ENCODE data around the gene SENP2. TPM values are rescaled to one million over a fixed set of nuclear protein-coding genes. Genes with fewer than 3 reads are reported as not detected.
"Not testable (repeated sequence)": the region's sequence is repeated elsewhere in the genome, so short reads cannot be mapped to it uniquely, and the experiment has no call there.

Gene SENP2
- total RNA-seq, 1 donor from 2014 or later: 34.6 TPM

DNA sequence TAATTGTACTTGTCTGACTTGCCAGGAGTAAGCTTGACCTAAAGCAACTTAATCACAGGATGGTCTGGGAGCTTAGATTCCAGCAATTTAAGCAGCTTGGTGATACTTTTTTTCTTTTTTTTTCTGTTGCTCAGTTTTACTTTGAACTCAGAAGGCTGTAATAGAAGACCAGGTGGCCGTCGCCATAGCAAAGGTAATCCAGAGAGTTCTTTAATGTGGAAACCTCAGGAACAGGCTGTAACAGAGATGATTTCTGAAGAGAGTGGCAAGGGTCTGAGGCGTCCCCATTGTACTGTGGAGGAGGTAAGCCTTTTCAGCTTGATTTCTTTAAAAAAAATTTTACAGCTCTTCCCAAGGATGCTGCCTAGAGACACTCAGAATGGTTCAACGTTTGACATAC lies 20.1 kb downstream of the SENP2 start:
- Mint-ChIP-seq H3K4me3 (no peak overlapping the region), H3K36me3 (ENCODE audit: low read depth) (peaks cover 33% of the 10 kb centered on the region), H3K4me1 (ENCODE audit: low read depth) (no peaks in the 10 kb centered on the region), H3K27ac (no peak overlapping the region), H3K9me3 (no peaks in the 10 kb centered on the region), H3K27me3 (ENCODE audit: insufficient read depth) (no peaks in the 10 kb centered on the region)
- DNase-seq (ENCODE audit: low spot score): no peak
- intact Hi-C loops (cut with micrococcal nuclease): no loop called here

DNA sequence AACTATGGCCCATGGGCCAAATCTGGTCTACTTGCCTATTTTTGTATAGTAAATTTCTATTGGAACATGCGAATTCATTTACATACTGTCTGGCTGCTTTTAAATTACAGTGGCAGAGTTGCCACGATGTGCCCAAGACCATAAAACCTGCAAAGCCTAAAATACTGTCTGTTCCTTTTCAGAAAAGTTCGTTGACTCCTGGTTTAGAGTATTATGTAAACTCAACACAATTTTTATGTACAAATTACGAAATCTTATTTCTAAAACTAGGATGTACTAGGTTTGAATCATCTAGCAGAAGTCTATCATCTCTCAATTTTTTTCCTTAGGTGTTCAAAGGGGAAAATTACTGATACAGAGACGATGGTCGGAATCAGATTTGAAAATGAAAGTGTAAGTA lies 26.9 kb downstream of the SENP2 start:
- no peak overlapping the region for H3K27ac Mint-ChIP-seq
- intact Hi-C loops (cut with micrococcal nuclease): no loop called here
- no peaks in the 10 kb centered on the region for H3K27me3 Mint-ChIP-seq (ENCODE audit: insufficient read depth)
- H3K4me1 Mint-ChIP-seq (ENCODE audit: low read depth): peaks cover 22% of the 10 kb centered on the region
- peaks cover 40% of the 10 kb centered on the region for H3K36me3 Mint-ChIP-seq (ENCODE audit: low read depth)
- H3K9me3 Mint-ChIP-seq: no peaks in the 10 kb centered on the region
- H3K4me3 Mint-ChIP-seq: no peak overlapping the region
- DNase-seq (ENCODE audit: low spot score): no peak

DNA sequence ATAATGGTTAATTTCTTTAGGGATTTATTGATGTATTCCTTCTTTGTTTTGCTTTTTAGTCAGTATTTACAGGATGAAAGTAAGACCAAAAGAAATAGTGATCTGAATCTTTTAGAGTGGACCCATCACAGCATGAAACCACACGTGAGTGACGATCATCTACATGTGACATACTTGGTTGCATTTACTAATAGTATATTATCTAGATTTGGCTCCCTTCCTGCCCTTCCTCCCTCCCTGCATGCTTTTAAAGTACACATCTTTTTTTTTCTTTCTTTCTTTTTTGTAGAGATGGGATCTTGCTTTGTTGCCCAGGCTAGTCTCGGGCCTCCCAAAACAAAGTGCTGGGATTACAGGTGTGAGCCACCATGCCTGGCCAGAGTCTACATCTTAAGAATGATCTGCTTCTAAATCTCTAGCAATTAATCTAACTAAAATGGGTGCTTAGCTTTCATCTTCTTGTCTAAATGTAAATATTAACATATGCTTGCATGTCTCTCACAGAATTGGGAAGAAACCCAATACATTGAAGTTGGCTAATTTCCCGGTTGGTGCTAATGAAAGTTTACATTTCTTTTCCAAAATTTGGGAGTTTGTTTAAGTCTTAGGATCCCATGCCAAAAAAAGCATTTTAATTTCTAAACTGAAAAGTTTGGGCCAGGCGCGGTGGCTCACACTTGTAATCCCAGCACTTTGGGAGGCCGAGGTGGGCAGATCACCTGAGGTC lies 38.0 kb downstream of the SENP2 start:
- intact Hi-C loops (cut with micrococcal nuclease): no loop called here
- H3K9me3 Mint-ChIP-seq: no peaks in the 10 kb centered on the region
- no peak overlapping the region for H3K4me3 Mint-ChIP-seq
- H3K4me1 Mint-ChIP-seq (ENCODE audit: low read depth): peaks cover 11% of the 10 kb centered on the region
- no peaks in the 10 kb centered on the region for H3K27me3 Mint-ChIP-seq (ENCODE audit: insufficient read depth)
- H3K27ac Mint-ChIP-seq: no peak overlapping the region
- DNase-seq (ENCODE audit: low spot score): no peak
- peaks cover 23% of the 10 kb centered on the region for H3K36me3 Mint-ChIP-seq (ENCODE audit: low read depth)

DNA sequence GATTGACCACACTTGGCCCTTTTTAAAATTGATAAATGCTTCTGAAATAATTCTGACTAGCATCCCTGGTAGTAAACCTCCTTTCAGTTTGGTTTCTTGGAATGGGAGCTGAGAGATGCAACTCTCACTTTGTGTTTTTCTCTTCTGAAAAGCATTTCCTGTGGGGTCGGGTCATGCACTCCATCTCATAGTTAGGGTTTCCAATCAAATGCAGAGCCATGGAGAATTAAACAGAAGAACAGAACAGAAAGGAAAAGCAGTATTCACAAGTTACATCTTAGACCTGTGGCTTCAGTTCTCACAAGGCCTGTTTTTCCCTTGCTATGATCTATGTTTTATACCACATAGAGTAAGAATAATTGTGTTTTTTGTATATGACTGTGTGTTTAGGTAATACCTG lies 39.7 kb downstream of the SENP2 start:
- H3K27me3 Mint-ChIP-seq (ENCODE audit: insufficient read depth): no peaks in the 10 kb centered on the region
- H3K9me3 Mint-ChIP-seq: no peaks in the 10 kb centered on the region
- H3K4me3 Mint-ChIP-seq: no peak overlapping the region
- H3K27ac Mint-ChIP-seq: peak overlapping the region; percentile 79
- peak; percentile 6 for DNase-seq (ENCODE audit: low spot score)
- peaks cover 11% of the 10 kb centered on the region for H3K4me1 Mint-ChIP-seq (ENCODE audit: low read depth)
- intact Hi-C loops (cut with micrococcal nuclease): no loop called here
- H3K36me3 Mint-ChIP-seq (ENCODE audit: low read depth): peaks cover 27% of the 10 kb centered on the region

DNA sequence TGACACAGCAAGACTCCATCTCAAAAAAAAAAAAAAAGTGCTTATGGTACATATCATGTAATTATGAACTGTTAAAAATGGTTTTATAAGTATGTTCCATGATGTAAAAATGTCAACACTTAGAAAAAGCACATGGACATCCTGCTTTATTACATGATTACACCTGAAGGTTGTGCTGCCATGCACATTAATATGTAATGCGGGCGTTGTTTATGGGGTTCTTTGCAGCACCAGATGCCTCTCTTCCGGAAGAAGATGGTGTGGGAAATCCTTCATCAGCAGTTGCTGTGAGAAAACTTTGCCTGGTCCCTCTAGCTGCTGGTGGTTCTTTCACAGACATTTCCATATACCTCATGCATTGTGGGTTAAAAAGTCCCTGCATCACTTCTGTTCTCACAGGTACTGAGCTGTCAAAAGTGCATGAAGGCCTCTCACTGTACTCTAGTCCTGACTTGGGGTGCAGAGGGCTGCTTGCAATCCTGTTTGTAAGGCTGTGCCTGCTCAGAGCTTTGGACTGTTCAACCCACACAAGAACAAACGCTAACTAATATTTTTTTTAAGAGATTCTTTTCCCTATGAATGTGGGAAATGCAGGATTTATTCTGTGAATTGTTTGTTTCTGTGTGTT lies 43.6 kb downstream of the SENP2 start:
- intact Hi-C loops (cut with micrococcal nuclease): no loop called here
- peaks cover 25% of the 10 kb centered on the region for H3K36me3 Mint-ChIP-seq (ENCODE audit: low read depth)

DNA sequence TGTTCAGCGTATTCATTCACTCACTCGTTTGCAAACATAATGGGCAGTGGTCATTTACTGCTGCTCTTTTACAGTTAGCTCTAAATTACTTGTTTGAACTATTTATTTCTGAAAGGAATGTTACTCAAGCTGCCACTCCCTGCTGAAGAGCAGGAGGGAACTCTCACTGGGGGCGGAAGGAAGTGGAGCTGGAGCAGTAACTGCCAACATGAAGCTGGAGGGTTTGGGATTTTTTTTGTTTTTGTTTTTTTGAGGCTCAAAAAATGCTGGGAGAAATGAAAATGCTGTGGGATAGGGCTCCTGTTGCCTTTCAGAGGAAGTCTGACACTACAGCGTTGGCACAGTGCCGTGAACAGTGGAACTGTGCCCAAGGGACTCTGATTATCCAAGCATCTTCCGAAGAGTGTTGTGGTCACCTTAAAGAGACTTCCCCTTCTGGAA lies 44.1 kb downstream of the SENP2 start:
- intact Hi-C loops (cut with micrococcal nuclease): no loop called here
- DNase-seq (ENCODE audit: low spot score): no peak
- H3K4me3 Mint-ChIP-seq: no peak overlapping the region
- H3K36me3 Mint-ChIP-seq (ENCODE audit: low read depth): peaks cover 25% of the 10 kb centered on the region
- H3K27ac Mint-ChIP-seq: peak overlapping the region; percentile 20
- peaks cover 16% of the 10 kb centered on the region for H3K4me1 Mint-ChIP-seq (ENCODE audit: low read depth)
- H3K27me3 Mint-ChIP-seq (ENCODE audit: insufficient read depth): no peaks in the 10 kb centered on the region
- no peaks in the 10 kb centered on the region for H3K9me3 Mint-ChIP-seq

More for the DNA sequence above, 43.6 kb downstream of the SENP2 start:
- DNase-seq (ENCODE audit: low spot score): no peak
- Mint-ChIP-seq H3K4me1 (ENCODE audit: low read depth) (peaks cover 17% of the 10 kb centered on the region), H3K9me3 (no peaks in the 10 kb centered on the region), H3K27me3 (ENCODE audit: insufficient read depth) (no peaks in the 10 kb centered on the region), H3K4me3 (no peak overlapping the region), H3K27ac (peak overlapping the region; percentile 20)

DNA sequence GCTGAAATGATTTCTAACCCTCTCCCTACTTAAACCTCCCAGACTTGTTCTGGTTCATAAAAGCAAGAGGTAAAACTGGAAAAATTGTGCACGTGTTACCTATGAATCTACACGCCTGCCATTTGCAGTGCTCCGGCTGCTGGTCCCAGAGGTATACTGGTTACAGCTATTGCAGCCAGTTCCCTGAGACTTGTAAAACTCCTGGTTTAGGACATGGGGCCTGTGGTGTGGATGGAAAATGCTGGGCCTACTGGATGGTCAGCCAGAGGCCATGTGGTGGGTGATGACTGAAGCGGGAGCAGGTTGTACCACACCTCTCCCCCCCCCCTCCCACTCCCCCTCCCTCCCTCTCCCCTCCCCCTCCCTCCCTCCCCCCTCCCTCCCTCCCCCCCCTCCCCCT lies 45.0 kb downstream of the SENP2 start:
- H3K36me3 Mint-ChIP-seq (ENCODE audit: low read depth): peaks cover 19% of the 10 kb centered on the region
- H3K9me3 Mint-ChIP-seq: no peaks in the 10 kb centered on the region
- H3K27me3 Mint-ChIP-seq (ENCODE audit: insufficient read depth): no peaks in the 10 kb centered on the region
- no peak for DNase-seq (ENCODE audit: low spot score)
- intact Hi-C loops (cut with micrococcal nuclease): no loop called here
- peaks cover 7% of the 10 kb centered on the region for H3K4me1 Mint-ChIP-seq (ENCODE audit: low read depth)
- no peak overlapping the region for H3K4me3 Mint-ChIP-seq
- H3K27ac Mint-ChIP-seq: no peak overlapping the region

DNA sequence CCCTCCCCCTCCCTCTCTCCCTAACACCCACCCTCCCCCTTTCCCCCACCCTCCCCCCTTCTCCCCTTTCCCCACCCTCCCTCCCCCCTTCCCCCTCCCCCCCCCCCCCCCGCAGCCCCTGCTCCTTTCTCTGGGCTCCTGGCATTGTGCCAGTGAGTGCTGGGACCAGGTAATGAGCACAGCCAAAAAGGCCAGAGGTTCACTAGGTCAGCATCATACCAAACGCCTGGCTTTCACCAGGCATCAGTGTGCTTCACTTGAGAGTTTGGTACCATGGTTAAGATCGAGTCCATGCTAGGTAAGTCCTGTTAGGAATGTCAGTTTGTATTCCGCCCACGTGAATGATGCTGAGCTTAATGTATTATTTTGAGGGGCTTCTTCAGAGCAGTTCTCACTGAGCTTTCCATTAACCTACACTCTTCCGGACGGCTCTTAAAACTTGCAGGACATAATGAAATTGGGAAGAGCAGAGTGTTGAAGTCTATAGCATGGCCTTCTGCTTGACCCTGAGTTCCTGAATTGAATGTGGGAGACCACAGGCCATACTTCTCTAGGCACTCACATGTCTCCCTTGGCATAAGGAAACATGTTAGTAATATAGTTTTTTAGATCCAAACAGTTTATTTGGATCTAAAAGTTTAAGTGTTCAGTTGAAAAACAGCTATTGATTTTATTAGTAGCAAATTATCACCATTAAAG lies 45.6 kb downstream of the SENP2 start:
- no peak for DNase-seq (ENCODE audit: low spot score)
- Mint-ChIP-seq H3K27ac (no peak overlapping the region), H3K27me3 (ENCODE audit: insufficient read depth) (no peaks in the 10 kb centered on the region), H3K4me1 (ENCODE audit: low read depth) (peaks cover 6% of the 10 kb centered on the region), H3K4me3 (no peak overlapping the region), H3K9me3 (no peaks in the 10 kb centered on the region), H3K36me3 (ENCODE audit: low read depth) (peaks cover 17% of the 10 kb centered on the region)
- intact Hi-C loops (cut with micrococcal nuclease): no loop called here

DNA sequence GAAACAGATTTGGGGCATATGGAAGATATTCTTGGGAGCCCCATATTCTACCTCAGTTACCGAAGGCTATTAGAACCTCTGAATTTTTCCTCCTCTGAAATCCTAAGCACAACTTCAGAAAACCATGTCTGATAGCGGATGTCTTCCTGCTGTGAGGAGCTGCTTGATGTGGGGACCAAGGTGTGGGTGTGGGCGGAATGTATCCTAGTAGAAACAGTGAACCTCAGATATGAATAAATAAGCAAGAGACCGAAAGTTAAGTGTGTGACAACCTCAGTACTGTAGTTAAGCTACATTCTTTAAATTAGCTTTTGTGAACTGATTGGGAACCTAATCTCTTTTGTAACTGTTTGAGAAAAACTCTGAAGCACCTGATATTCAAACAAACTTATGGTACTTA lies 46.9 kb downstream of the SENP2 start:
- Mint-ChIP-seq H3K27ac (no peak overlapping the region), H3K27me3 (ENCODE audit: insufficient read depth) (no peaks in the 10 kb centered on the region), H3K4me1 (ENCODE audit: low read depth) (peaks cover 6% of the 10 kb centered on the region), H3K9me3 (no peaks in the 10 kb centered on the region), H3K4me3 (no peak overlapping the region), H3K36me3 (ENCODE audit: low read depth) (peaks cover 11% of the 10 kb centered on the region)
- DNase-seq (ENCODE audit: low spot score): no peak
- intact Hi-C loops (cut with micrococcal nuclease): no loop called here

DNA sequence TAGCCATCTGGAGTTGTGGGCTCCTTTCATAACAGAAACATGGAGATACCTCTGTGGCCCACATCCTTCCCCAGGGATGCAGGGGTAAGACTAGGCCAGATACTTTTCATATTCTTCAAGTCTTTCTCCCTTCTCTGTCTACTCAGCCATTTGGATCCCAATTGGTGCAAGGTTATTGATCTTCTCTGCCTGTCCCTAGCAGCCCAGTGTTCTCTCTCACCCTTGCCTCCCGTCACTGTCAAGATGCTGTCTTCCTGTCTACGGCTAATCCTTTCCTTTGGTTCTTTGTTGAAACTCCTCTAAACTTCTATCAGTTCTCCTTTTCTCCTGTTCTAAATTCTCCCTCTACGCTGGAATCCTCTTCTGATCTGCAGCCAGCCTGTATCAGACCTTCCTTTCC lies 51.3 kb downstream of the SENP2 start:
- peaks cover 4% of the 10 kb centered on the region for H3K27me3 Mint-ChIP-seq (ENCODE audit: insufficient read depth)
- H3K4me3 Mint-ChIP-seq: no peak overlapping the region

DNA sequence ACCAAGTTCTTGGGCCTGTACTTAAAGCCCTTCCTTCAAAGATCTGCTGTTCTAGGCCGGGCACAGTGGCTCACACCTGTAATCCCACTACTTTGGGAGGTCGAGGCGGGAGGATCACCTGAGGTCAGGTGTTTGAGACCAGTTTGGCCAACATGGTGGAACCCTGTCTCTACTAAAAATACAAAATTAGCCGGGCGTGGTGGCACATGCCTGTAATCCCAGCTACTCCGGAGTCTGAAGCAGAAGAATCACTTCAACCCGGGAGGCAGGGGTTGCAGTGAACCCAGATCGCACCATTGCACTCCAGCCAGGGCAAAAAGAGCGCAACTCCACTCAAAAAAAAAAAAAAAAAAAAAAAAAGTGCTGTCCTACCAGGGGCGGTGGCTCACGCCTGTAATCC lies 52.6 kb downstream of the SENP2 start:
- DNase-seq (ENCODE audit: low spot score); H3K27me3 Mint-ChIP-seq (ENCODE audit: insufficient read depth); intact Hi-C loops (cut with micrococcal nuclease); H3K27ac Mint-ChIP-seq; H3K36me3 Mint-ChIP-seq (ENCODE audit: low read depth); H3K9me3 Mint-ChIP-seq; H3K4me3 Mint-ChIP-seq; H3K4me1 Mint-ChIP-seq (ENCODE audit: low read depth): not testable (repeated sequence)

More for the DNA sequence above, 51.3 kb downstream of the SENP2 start:
- H3K4me1 Mint-ChIP-seq (ENCODE audit: low read depth): peaks cover 6% of the 10 kb centered on the region
- DNase-seq (ENCODE audit: low spot score): no peak
- intact Hi-C loops (cut with micrococcal nuclease): no loop called here
- no peak overlapping the region for H3K27ac Mint-ChIP-seq
- H3K9me3 Mint-ChIP-seq: no peaks in the 10 kb centered on the region
- H3K36me3 Mint-ChIP-seq (ENCODE audit: low read depth): peaks cover 2% of the 10 kb centered on the region

DNA sequence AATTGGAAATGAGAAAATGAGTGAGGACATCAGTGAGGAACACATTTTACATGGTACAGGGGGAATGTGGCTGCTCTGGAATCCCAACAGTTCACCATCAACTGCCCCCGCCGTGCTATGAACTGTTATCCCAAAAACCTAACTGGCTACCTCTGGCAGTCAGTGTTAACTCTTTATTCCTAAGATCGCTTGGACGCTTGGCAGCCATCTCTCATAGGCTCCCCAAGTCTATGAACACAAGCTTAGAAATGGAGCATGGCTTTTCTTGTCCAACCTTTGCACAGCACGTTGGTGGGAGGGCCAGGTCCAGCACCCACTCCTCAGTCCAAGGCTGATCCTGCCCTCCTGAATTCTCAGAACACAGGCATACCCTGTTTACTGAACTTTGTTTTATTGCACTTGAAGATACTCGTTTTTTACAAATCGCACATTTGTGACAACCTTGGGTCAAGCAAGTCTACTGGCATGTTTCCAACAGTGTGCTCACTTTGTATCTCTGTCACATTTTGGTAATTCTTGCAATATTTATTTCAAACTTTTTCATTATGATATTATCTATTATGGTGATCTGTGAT lies 53.6 kb downstream of the SENP2 start:
- no peaks in the 10 kb centered on the region for H3K36me3 Mint-ChIP-seq (ENCODE audit: low read depth)
- no peaks in the 10 kb centered on the region for H3K9me3 Mint-ChIP-seq
- no peak overlapping the region for H3K4me3 Mint-ChIP-seq
- intact Hi-C loops (cut with micrococcal nuclease): no loop called here
- no peak overlapping the region for H3K27ac Mint-ChIP-seq
- H3K27me3 Mint-ChIP-seq (ENCODE audit: insufficient read depth): peaks cover 7% of the 10 kb centered on the region
- no peak for DNase-seq (ENCODE audit: low spot score)
- no peaks in the 10 kb centered on the region for H3K4me1 Mint-ChIP-seq (ENCODE audit: low read depth)

DNA sequence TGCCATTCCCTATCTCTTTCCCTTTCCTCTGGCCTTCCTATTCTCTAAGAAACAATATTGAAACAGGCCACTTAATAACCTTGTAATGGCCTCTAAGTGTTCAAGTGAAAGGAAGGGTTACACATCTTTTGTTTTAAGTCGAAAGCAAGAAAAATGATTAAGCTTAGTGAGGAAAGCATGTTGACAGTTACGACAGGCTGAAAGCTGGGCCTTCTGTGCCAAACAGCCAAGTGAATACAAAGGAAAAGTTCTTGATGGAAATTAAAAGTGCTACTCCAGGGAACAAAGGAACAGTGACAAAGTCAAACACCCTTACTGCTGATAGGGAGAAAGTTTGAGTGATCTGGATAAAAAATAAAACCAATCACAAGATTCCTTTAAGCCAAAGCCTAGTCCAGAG lies 54.2 kb downstream of the SENP2 start:
- Mint-ChIP-seq H3K9me3 (no peaks in the 10 kb centered on the region), H3K36me3 (ENCODE audit: low read depth) (no peaks in the 10 kb centered on the region), H3K4me1 (ENCODE audit: low read depth) (no peaks in the 10 kb centered on the region), H3K27me3 (ENCODE audit: insufficient read depth) (peaks cover 7% of the 10 kb centered on the region), H3K27ac (no peak overlapping the region), H3K4me3 (no peak overlapping the region)
- no peak for DNase-seq (ENCODE audit: low spot score)
- intact Hi-C loops (cut with micrococcal nuclease): no loop called here
